ENCODE measurements around the gene GRM1.

DNA sequence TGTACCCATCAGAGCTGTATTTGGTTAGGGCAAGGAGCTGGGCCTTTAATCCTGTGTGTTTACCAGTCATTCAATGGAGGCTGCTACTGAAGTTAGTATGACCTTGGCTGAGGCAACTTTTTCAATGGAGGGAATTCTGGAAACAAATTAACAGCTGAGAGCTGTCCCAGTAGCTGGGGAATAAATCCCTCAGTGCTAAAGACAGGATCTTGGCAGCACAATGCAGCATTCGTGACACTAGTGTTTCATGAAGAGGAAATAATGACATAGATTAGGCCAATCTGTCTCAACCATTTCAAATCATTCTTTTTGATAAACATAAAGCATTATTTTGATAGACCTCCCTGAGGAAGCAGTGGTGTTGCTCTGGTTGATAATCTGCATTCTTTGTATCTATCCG, 42.9 kb downstream of the GRM1 start:
- TF ChIP-seq, protein P1, sequence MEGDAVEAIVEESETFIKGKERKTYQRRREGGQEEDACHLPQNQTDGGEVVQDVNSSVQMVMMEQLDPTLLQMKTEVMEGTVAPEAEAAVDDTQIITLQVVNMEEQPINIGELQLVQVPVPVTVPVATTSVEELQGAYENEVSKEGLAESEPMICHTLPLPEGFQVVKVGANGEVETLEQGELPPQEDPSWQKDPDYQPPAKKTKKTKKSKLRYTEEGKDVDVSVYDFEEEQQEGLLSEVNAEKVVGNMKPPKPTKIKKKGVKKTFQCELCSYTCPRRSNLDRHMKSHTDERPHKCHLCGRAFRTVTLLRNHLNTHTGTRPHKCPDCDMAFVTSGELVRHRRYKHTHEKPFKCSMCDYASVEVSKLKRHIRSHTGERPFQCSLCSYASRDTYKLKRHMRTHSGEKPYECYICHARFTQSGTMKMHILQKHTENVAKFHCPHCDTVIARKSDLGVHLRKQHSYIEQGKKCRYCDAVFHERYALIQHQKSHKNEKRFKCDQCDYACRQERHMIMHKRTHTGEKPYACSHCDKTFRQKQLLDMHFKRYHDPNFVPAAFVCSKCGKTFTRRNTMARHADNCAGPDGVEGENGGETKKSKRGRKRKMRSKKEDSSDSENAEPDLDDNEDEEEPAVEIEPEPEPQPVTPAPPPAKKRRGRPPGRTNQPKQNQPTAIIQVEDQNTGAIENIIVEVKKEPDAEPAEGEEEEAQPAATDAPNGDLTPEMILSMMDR (IDR thresholded peaks at IDR 0.05), result no peak
- TF ChIP-seq EZH2 (IDR thresholded peaks at IDR 0.05) (no peak), EZH2phosphoT487 (IDR thresholded peaks at IDR 0.05) (no peak)

All from neural progenitor cell (in vitro differentiated cells).